GM21528 (cell line): ENCODE measurements around the gene PLXDC1.

Experiments
- ATAC-seq: cut with Tn5 transposase; IDR thresholded peaks from one replicate; pipeline ENCODE4 v1.9.1; 2021; ENCODE audit warnings: mild to moderate bottlenecking, moderate library complexity; ENCODE audit not compliant: unreplicated experiment, low FRiP score

The PLXDC1 gene

GRCh38 chr17:39158623-39159022, 7.2 kb upstream of the PLXDC1 start:
- ATAC-seq: no peak

GRCh38 chr17:39156491-39156890, 5.1 kb upstream of the PLXDC1 start:
- ATAC-seq: no peak

- ATAC-seq: no peak
Observed at GRCh38 chr17:39155654-39156053, 4.2 kb upstream of the PLXDC1 start.

- ATAC-seq: peak; percentile 56
Observed at GRCh38 chr17:39153599-39154051, 2.2 kb upstream of the PLXDC1 start.

- ATAC-seq: no peak
Observed at GRCh38 chr17:39151943-39152818, 744 bp upstream of the PLXDC1 start.

- ATAC-seq: no peak
Observed at GRCh38 chr17:39150795-39151149, 665 bp downstream of the PLXDC1 start.

GRCh38 chr17:39150104-39150634, 1.3 kb downstream of the PLXDC1 start:
- no peak for ATAC-seq

GRCh38 chr17:39147221-39148185, 3.9 kb downstream of the PLXDC1 start:
- no peak for ATAC-seq

- no peak for ATAC-seq
Observed at GRCh38 chr17:39146273-39146672, 5.2 kb downstream of the PLXDC1 start.

GRCh38 chr17:39145143-39145542, 6.3 kb downstream of the PLXDC1 start:
- ATAC-seq: no peak

- no peak for ATAC-seq
Observed at GRCh38 chr17:39144416-39144840, 7.0 kb downstream of the PLXDC1 start.

- no peak for ATAC-seq
Observed at GRCh38 chr17:39143552-39144093, 7.8 kb downstream of the PLXDC1 start.

GRCh38 chr17:39141915-39142664, 9.3 kb downstream of the PLXDC1 start:
- ATAC-seq: no peak

- ATAC-seq: no peak
Observed at GRCh38 chr17:39141294-39141693, 10.1 kb downstream of the PLXDC1 start.

GRCh38 chr17:39139561-39139960, 11.9 kb downstream of the PLXDC1 start:
- no peak for ATAC-seq

- ATAC-seq: no peak
Observed at GRCh38 chr17:39139161-39139511, 12.3 kb downstream of the PLXDC1 start.

- ATAC-seq: no peak
Observed at GRCh38 chr17:39138431-39139160, 12.8 kb downstream of the PLXDC1 start.

GRCh38 chr17:39134878-39135277, 16.6 kb downstream of the PLXDC1 start:
- no peak for ATAC-seq

GRCh38 chr17:39132192-39132610, 19.2 kb downstream of the PLXDC1 start:
- ATAC-seq: no peak
